GM23248 (cell line): Measurements from ENCODE around the gene RERE.

Source experiments
- EZH2 ChIP-seq: fragments of 200-600 bp; sonication (generic); IDR thresholded peaks from 2 replicates; pipeline ENCODE4 v1.6.1; 2018; ENCODE audit warnings: antibody characterized with exemption, mild to moderate bottlenecking; ENCODE audit not compliant: insufficient read depth, poor library complexity, severe bottlenecking
- EZH2phosphoT487 ChIP-seq: fragments of 200-600 bp; sonication (generic); IDR thresholded peaks from 2 replicates; pipeline ENCODE4 v1.6.1; 2018; ENCODE audit warnings: antibody characterized with exemption, moderate library complexity, mild to moderate bottlenecking, low read depth; ENCODE audit not compliant: insufficient read depth

DNA sequence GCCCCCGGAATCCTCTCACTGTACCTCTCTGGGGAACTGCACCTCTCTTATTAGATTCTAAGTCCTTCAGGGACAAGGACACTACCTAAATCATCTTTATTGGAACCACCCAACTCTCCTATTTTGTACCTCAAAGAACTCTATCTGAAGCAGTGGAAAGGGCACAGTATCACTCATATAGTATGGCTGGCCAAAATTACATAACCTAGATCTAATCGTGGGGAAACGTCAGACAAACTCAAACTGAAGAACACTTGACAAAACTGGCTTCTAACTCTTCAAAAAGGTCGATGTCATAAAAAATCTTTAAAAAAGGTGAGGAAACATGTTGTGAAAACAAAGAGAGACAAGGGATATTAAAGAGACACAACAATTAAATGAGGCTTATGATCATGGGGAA is 289.5 kb downstream of the RERE start:
- TF ChIP-seq EZH2phosphoT487 (no peak), EZH2 (no peak)
